22Rv1 (cell line): ENCODE data around the gene KAZN.

Source experiments
- ZFX ChIP-seq: fragments of 450-650 bp; IDR thresholded peaks from 2 replicates; pipeline ENCODE4 v1.6.1; 2017; ENCODE audit warnings: antibody characterized with exemption, borderline replicate concordance
- TF ChIP-seq, protein P1 (sequence below): fragments of 450-650 bp; IDR thresholded peaks from 2 replicates; pipeline ENCODE4 v1.5.1; 2017; ENCODE audit warnings: mild to moderate bottlenecking

DNA sequence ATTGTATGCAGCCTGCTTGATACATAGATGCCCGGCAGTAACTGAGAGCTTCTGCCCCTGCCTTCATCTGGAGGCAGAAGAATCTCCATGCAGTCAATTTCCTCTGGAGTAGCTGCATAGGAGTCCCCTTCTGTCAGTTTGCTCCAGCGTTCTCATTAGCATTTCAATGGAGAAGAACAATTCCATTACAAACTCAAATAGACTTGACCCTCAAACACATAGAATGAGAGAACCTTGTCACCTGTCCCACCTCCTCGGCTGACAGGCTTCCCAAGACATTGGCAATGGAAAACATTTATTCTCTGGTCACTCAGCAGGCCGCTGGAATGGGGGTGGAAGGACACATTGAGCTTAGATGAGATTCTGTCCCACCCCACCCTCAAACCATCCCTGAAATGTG lies 509.4 kb downstream of the KAZN start:
- TF ChIP-seq, protein P1, sequence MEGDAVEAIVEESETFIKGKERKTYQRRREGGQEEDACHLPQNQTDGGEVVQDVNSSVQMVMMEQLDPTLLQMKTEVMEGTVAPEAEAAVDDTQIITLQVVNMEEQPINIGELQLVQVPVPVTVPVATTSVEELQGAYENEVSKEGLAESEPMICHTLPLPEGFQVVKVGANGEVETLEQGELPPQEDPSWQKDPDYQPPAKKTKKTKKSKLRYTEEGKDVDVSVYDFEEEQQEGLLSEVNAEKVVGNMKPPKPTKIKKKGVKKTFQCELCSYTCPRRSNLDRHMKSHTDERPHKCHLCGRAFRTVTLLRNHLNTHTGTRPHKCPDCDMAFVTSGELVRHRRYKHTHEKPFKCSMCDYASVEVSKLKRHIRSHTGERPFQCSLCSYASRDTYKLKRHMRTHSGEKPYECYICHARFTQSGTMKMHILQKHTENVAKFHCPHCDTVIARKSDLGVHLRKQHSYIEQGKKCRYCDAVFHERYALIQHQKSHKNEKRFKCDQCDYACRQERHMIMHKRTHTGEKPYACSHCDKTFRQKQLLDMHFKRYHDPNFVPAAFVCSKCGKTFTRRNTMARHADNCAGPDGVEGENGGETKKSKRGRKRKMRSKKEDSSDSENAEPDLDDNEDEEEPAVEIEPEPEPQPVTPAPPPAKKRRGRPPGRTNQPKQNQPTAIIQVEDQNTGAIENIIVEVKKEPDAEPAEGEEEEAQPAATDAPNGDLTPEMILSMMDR, result no peak
- TF ChIP-seq ZFX, result no peak
